Motor neuron (in vitro differentiated cells): ENCODE results near the gene PHLDB2. TPM values are rescaled to one million over a fixed set of nuclear protein-coding genes. Genes with fewer than 3 reads are reported as not detected.

Experiments
- ATAC-seq, 8 experiments: fragments of 200-7000 bp; cut with Tn5 transposase; replicated peaks in 6 of 8; 2 replicates each; pipeline ENCODE4 v1.8.0; 2021; ENCODE audit warnings: mild to moderate bottlenecking in 8 of 8, moderate library complexity in 8 of 8
- H3K27ac ChIP-seq, 2 donors: fragments of 250-450 bp; sonication (Bioruptor Pico); 2 replicates each; pipeline ENCODE4 v1.9.0; 2021; ENCODE audit warnings: antibody characterized with exemption in 2 of 2, mild to moderate bottlenecking in 2 of 2, moderate library complexity in 1 of 2
- H3K4me1 ChIP-seq, 2 donors: fragments of 250-450 bp; sonication (Bioruptor Pico); replicated peaks in 1 of 2; 2 replicates each; pipeline ENCODE4 v1.6.1; 2021; ENCODE audit warnings: antibody characterized with exemption in 2 of 2, mild to moderate bottlenecking in 2 of 2, moderate library complexity in 1 of 2
- H3K4me3 ChIP-seq, 5 donors: fragments of 250-450 bp; sonication (Bioruptor Pico); 2 replicates each; pipeline ENCODE4 v1.9.0; 2021; ENCODE audit warnings: antibody characterized with exemption in 5 of 5, mild to moderate bottlenecking in 5 of 5, moderate library complexity in 4 of 5
- WGBS, 10 experiments: fragments of 450-650 bp; shearing (Covaris generic); methylation state at CpG; one replicate each; pipeline ENCODE4 v1.0.0; 2022; 5-methylcytosine and 5-hydroxymethylcytosine counted together
- in situ Hi-C, 9 experiments: fragments of 400-800 bp; cut with MboI; loops; one replicate each; pipeline ENCODE4 v1.15.0; 2021; ENCODE audit warnings: low sequenced_read_pairs in 9 of 9, low pct_unique_long_range_greater_than_20kb in 2 of 9; ENCODE audit not compliant: unreplicated experiment in 9 of 9
- total RNA-seq, 8 experiments: library from RNA; unstranded; fragments of 300-600 nt; gene quantifications; 2 replicates each; pipeline versions ENCODE4 v1.2.3 to v1.2.4, GENCODE V29; 2022

Gene PHLDB2
- total RNA-seq, 8 experiments from 2014 or later, result 2.1 to 37.1 (median 4.3) TPM

DNA sequence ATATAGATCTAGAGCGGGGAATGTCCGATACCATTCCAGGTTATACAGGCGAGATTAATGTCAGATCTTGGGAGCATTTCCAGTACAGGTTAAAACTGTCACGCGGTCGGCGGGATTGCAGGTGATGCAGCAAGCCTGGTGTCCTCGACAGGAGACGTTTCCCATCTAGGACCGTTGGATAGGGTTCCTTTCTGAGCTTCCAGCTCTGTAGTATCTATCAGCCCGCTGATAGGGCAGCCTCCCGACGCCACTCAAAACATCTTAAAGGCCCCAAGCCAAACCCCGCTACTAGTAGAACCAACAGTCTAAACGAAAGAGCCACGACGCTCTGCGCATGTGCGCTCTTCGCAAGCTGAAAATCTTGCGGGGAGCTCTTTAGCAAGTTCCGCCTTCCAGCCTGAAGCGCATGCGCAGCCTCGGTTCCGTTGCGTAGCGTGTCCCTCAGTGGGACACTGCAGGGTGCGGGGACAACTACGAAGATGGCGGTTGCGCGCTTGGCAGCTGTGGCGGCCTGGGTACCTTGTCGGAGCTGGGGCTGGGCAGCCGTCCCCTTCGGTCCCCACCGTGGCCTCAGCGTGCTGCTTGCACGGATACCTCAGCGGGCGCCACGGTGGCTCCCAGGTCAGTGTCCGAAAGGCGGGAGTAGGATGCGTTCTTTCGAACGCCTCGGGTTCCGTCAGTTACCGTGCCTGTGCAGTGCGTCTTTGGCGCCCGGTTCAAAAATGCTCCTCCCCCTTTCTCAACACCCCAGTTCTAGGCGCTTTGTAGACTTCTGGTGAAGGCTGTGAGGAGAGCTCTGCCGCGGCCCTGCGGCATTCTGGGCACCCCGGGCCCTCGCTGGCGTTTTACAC is 119.7 kb downstream of the PHLDB2 start, which contains the start of gene ABHD10:
Gene ABHD10 (plus strand): TSS at position 444 of the 851 bp plus-strand sequence. CDS start 36 bp downstream, at position 480.
- WGBS, 10 experiments, result 4 to 79% (median 26%) methylated on average over 7 to 21 of the region's 61 CpGs; no CpG with 5 or more reads in 5 of the 10 experiments
- H3K4me3 ChIP-seq, result peak within 1 kb of the TSS; percentile 63 to 89 (median 85)
- in situ Hi-C loops, result loop anchor here in 1 of 9 experiments (10.0 kb wide), 1 partner anchor 264 kb away; no protein-coding TSS in a partner anchor
- peaks cover 8 to 28% of the 10 kb centered on the region in 2 donors for H3K4me1 ChIP-seq
- H3K27ac ChIP-seq, result peak within 1 kb of the TSS; percentile 85 to 93
- peak; percentile 93 to 99 (median 98) for ATAC-seq

DNA sequence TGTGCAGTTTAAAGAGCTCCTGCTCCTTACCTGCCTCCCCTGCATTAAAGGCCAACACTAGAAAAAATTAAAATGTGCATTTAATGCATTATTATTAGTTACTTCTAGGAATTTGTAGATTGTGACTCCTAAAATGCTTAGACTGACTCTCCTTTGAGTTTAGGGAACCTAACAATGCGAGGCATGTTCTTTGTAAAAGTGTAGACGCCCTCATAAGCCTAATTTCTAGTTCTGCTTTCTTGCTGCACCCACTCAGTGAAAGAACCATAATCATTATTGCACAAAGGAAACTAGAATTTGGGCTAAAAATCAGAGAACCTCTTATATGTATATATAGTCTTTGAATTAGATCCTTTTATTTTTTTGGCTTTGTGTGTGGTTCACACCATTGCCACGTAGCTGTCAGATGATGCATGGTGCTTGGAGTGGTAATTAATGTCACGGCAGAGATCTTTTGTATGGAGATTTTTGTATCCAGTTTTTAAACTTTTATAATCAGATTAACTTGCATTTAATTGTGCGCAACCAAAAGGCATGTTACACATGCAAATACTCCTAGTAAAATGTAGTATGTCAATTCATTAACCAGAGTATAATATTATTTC is 120.5 kb downstream of the PHLDB2 start:
- Histone ChIP-seq H3K27ac (peak overlapping the region; percentile 85 to 93), H3K4me1 (peaks cover 8 to 28% of the 10 kb centered on the region in 2 donors), H3K4me3 (peak overlapping the region; percentile 63 to 89 (median 85))
- ATAC-seq, result peak in 2 of 8 experiments; percentile 1 to 2
- WGBS, 10 experiments, result 0 to 20% (median 4%) methylated on average over 1 to 5 of the region's 5 CpGs
- in situ Hi-C loops, result loop anchor here in 1 of 9 experiments (10.0 kb wide), 1 partner anchor 265 kb away; no protein-coding TSS in a partner anchor

DNA sequence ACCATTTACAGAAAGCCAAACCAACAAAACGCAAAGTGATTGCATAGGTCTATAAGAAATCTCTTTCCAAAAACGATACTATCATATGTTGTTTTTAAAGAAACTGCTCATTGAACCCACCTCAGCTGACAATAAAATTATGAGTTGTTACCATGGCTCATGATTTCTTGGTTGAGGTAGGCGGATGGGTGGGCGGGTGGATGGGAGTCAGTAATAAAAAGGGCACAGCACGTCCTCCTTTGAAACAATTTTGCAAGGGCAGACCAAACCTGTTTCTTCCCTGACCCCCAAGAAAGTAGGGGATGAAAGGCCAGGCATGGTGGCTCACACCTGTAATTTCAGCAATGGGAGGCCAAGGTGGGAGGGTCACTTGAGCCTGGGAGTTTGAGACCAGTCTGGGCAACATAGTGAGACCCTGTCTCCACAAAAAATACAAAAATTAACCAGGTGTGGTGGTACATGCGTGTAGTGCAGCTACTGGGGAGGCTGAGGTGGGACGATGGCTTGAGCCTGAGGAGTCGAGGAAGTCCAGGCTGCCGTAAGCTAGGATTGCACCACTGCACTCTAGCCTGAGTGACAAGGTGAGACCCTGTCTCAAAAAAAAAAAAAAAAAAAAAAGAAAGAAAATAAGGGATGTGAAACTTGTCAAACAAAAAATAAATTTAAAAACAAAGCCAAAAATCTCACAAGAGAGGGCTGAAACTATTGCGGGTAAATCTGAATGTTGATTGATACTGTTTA is 121.8 kb downstream of the PHLDB2 start:
- peak overlapping the region in 2 of 5 donors; percentile 3 to 8 for H3K4me3 ChIP-seq
- 78 to 100% (median 86%) methylated on average over 2 to 10 of the region's 10 CpGs for WGBS, 10 experiments
- no peak for ATAC-seq

GRCh38 chr3:111981457-111981763 is 122.3 kb downstream of the PHLDB2 start:
- H3K4me1 ChIP-seq, result peaks cover 8 to 28% of the 10 kb centered on the region in 2 donors
- WGBS, 10 experiments, result 35 to 68% (median 54%) methylated on average over 2 to 3 of the region's 3 CpGs
- H3K4me3 ChIP-seq, result peak overlapping the region in 1 of 5 donors; percentile 8
- in situ Hi-C loops, result no loop called here
- no peak overlapping the region for H3K27ac ChIP-seq
- ATAC-seq, result no peak

More for the DNA sequence above, 121.8 kb downstream of the PHLDB2 start:
- H3K4me1 ChIP-seq, result peaks cover 8 to 28% of the 10 kb centered on the region in 2 donors
- in situ Hi-C loops, result no loop called here
- H3K27ac ChIP-seq, result no peak overlapping the region

- no peak for ATAC-seq
- no peak overlapping the region for H3K27ac ChIP-seq
- no peak overlapping the region for H3K4me3 ChIP-seq
- WGBS, 10 experiments, result 17 to 100% (median 73%) methylated on average over 1 to 2 of the region's 2 CpGs; no CpG with 5 or more reads in 1 of the 10 experiments
- peaks cover 8 to 24% of the 10 kb centered on the region in 2 donors for H3K4me1 ChIP-seq
- in situ Hi-C loops, result no loop called here
Observed at GRCh38 chr3:111984636-111985298, 125.7 kb downstream of the PHLDB2 start.

DNA sequence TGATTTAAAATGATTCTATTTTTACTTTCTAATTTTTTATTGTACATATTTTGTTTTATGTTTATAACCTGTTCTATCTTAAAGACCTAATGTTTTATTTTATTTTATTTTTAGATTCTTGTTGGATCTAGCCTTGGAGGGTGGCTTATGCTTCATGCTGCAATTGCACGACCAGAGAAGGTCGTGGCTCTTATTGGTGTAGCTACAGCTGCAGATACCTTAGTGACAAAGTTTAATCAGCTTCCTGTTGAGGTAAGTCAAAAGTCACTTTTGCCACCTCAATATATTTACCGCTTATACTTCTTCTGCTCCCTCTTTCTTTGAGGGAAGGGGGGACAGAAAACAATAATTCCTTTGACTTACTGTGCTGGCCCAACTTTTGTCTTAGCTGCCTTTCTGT is 127.7 kb downstream of the PHLDB2 start:
- H3K4me1 ChIP-seq, result peaks cover 3 to 7% of the 10 kb centered on the region in 2 donors
- H3K4me3 ChIP-seq, result no peak overlapping the region
- ATAC-seq, result no peak
- H3K27ac ChIP-seq, result no peak overlapping the region
- in situ Hi-C loops, result no loop called here
- WGBS, 10 experiments, result 53 to 100% (median 91%) methylated on average over 1 to 3 of the region's 3 CpGs

- H3K4me1 ChIP-seq, result peaks cover 3 to 17% of the 10 kb centered on the region in 2 donors
- peak; percentile 65 to 92 (median 81) for ATAC-seq
- in situ Hi-C loops, result no loop called here
- no peak overlapping the region for H3K4me3 ChIP-seq
- WGBS, 10 experiments, result 0 to 75% (median 37%) methylated on average over 1 to 3 of the region's 3 CpGs
- H3K27ac ChIP-seq, result no peak overlapping the region
Observed at GRCh38 chr3:111989061-111989678, 130.1 kb downstream of the PHLDB2 start.

DNA sequence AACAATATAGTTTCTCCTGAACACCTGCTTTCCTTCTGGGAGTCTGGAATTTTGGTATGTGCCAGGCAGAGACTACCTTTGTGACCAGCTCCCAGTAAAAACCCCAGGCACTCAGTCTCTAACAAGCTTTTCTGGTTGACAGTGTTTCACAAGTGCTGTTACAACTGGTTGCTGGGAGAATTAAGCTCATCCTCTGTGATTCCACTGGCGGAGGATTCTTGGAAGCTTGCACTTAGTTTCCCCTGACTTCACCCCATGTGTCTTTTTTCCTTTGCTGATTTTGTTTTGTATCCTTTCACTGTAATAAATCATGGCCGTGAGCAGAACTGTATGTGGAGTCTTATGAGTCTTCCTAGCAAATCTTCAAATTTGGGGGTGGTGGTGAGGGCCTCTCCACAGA is 134.0 kb downstream of the PHLDB2 start:
- Histone ChIP-seq H3K4me3 (no peak overlapping the region), H3K4me1 (peaks cover 3 to 20% of the 10 kb centered on the region in 2 donors), H3K27ac (no peak overlapping the region)
- WGBS, 10 experiments, result 20 to 71% (median 70%) methylated on average over 1 to 2 of the region's 2 CpGs; no CpG with 5 or more reads in 7 of the 10 experiments
- ATAC-seq, result peak in 3 of 8 experiments; percentile 20 to 86 (median 31)
- in situ Hi-C loops, result no loop called here

GRCh38 chr3:111998636-111999483 is 139.8 kb downstream of the PHLDB2 start, which contains the start of gene TAGLN3:
Gene TAGLN3, plus strand, starts transcription at chr3:111998922. Its CDS starts 501 bp downstream, at chr3:111999423.
- 0 to 20% (median 0%) methylated on average over 1 to 13 of the region's 30 CpGs; no CpG with 5 or more reads in 3 of the 10 experiments for WGBS, 10 experiments
- Histone ChIP-seq H3K4me1 (peaks cover 32 to 43% of the 10 kb centered on the region in 2 donors), H3K27ac (peak within 1 kb of the TSS; percentile 93 to 95), H3K4me3 (peak within 1 kb of the TSS; percentile 50 to 73 (median 59))
- in situ Hi-C loops, result no loop called here
- peak; percentile 43 to 81 (median 74) for ATAC-seq

GRCh38 chr3:111999484-112000324 is 140.6 kb downstream of the PHLDB2 start:
- in situ Hi-C loops, result no loop called here
- Histone ChIP-seq H3K4me1 (peaks cover 38 to 40% of the 10 kb centered on the region in 2 donors), H3K4me3 (peak overlapping the region; percentile 50 to 73 (median 59)), H3K27ac (peak overlapping the region; percentile 93 to 95)
- WGBS, 10 experiments, result 0 to 89% (median 1%) methylated on average over 1 to 16 of the region's 19 CpGs; no CpG with 5 or more reads in 1 of the 10 experiments
- peak in 3 of 8 experiments; percentile 16 to 29 (median 24) for ATAC-seq
